ENCODE results near the gene TMEM106C. TPM values are rescaled to one million over a fixed set of nuclear protein-coding genes. Genes with fewer than 3 reads are reported as not detected.

The TMEM106C gene
- total and polyA plus RNA-seq, 2 of the 13 experiments (the other 11 are each of a cell fraction or from before 2014, with no cell fraction given): 132 to 192 TPM

DNA sequence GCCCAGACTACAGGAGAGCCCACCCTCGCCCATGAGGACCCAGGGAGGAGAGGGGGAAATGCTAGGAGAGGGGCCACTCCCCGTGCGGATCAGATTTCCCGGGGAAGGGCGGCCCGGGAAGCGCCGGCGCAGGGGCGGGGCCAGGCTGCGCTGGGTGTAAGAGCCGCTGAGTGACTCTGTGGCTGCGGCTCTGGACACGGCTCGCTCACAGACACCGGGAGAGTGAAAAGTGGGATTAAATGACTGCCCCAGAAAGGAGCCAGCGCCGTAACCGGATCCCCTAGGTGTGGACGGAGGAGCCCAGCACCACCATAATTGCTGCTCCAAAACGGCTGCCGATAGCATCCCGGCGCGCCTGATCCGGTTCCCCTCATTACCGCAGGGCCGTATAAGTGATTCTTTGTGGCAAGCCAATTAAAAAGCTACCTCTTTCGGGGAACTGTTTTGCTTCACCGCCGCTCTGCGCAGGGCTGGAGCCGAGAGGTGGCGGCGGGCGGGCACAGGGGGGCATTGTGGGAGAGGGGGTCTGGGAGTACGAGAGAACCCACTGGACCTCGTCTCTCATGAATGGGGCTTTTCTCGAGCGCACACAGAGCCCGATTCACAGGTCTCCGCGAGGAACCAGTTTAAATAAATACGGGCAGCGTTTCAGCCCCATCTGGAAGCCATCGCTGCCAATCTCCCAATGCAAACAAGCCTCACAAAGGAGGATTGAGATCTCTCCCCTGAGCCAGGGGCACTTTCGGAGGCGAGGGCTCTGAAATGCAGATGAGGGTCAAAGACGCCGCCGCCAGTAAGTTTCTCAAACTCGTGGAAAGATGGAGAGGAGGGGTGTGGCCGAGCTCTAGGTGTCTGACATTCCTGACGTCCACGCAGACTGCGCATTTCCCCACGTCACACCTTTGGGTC lies 38.4 kb downstream of the TMEM106C start (continued):
- no peak for TF ChIP-seq MED8 (CRISPR knock-in tag; IDR thresholded peaks at IDR 0.05; ENCODE audit: insufficient replicate concordance)
- TF ChIP-seq ZSCAN20 (CRISPR knock-in tag; IDR thresholded peaks at IDR 0.05; ENCODE audit: borderline replicate concordance): no peak
- no peak for TF ChIP-seq ZBTB21 (CRISPR knock-in tag; IDR thresholded peaks at IDR 0.05)
- no peak for TF ChIP-seq ZNF160 (CRISPR knock-in tag; IDR thresholded peaks at IDR 0.05)
- TF ChIP-seq KAT2B (IDR thresholded peaks at IDR 0.05; ENCODE audit: borderline replicate concordance, low read depth, low read length): no peak
- TF ChIP-seq, protein P1, sequence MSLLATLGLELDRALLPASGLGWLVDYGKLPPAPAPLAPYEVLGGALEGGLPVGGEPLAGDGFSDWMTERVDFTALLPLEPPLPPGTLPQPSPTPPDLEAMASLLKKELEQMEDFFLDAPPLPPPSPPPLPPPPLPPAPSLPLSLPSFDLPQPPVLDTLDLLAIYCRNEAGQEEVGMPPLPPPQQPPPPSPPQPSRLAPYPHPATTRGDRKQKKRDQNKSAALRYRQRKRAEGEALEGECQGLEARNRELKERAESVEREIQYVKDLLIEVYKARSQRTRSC (CRISPR knock-in tag; IDR thresholded peaks at IDR 0.05; ENCODE audit: low read depth): no peak
- TF ChIP-seq, protein P2, sequence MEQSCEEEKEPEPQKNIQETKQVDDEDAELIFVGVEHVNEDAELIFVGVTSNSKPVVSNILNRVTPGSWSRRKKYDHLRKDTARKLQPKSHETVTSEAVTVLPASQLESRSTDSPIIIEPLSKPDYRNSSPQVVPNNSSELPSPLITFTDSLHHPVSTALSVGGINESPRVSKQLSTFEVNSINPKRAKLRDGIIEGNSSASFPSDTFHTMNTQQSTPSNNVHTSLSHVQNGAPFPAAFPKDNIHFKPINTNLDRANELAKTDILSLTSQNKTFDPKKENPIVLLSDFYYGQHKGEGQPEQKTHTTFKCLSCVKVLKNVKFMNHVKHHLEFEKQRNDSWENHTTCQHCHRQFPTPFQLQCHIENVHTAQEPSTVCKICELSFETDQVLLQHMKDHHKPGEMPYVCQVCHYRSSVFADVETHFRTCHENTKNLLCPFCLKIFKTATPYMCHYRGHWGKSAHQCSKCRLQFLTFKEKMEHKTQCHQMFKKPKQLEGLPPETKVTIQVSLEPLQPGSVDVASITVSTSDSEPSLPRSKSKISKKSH (CRISPR knock-in tag; IDR thresholded peaks at IDR 0.05; ENCODE audit: borderline replicate concordance): no peak
- no peak for TF ChIP-seq THAP9 (CRISPR knock-in tag; IDR thresholded peaks at IDR 0.05; ENCODE audit: borderline replicate concordance)
- TF ChIP-seq ZBTB3 (CRISPR knock-in tag; IDR thresholded peaks at IDR 0.05; ENCODE audit: borderline replicate concordance, low read depth): no peak
- no peak for TF ChIP-seq GABPB1 (CRISPR knock-in tag; IDR thresholded peaks at IDR 0.05)
- TF ChIP-seq, protein P3, sequence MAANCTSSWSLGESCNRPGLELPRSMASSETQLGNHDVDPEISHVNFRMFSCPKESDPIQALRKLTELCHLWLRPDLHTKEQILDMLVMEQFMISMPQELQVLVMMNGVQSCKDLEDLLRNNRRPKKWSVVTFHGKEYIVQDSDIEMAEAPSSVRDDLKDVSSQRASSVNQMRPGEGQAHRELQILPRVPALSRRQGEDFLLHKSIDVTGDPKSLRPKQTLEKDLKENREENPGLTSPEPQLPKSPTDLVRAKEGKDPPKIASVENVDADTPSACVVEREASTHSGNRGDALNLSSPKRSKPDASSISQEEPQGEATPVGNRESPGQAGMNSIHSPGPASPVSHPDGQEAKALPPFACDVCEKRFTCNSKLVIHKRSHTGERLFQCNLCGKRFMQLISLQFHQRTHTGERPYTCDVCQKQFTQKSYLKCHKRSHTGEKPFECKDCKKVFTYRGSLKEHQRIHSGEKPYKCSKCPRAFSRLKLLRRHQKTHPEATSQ (CRISPR knock-in tag; IDR thresholded peaks at IDR 0.05; ENCODE audit: borderline replicate concordance): no peak
- no peak for TF ChIP-seq SOX5 (CRISPR knock-in tag; IDR thresholded peaks at IDR 0.05; ENCODE audit: borderline replicate concordance)
- TF ChIP-seq CHD2 (IDR thresholded peaks at IDR 0.05; ENCODE audit: low read depth, low read length): no peak
- TF ChIP-seq, protein P4, sequence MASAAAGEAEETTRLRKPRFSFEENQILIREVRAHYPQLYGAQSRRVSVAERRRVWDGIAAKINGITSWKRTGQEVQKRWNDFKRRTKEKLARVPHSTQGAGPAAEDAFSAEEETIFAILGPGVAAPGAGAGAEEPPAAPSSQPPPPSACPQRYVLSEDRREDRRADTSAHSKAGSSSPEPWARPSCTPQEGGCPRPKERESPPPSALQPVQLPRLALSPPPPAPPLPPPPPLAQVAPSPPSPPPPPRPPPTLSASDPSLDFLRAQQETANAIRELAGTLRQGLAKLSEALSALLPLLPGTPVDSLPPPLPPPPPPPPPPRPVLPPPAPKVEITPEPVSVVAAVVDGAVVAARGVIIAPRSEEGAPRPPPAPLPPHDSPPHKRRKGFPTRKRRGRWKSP (CRISPR knock-in tag; IDR thresholded peaks at IDR 0.05): 0 out of 2 replicates have a peak, but pooled peaks have one; percentile 41
- no peak for TF ChIP-seq ATRX (CRISPR knock-in tag; IDR thresholded peaks at IDR 0.05; ENCODE audit: borderline replicate concordance)
- no peak for TF ChIP-seq ZNF496 (CRISPR knock-in tag; IDR thresholded peaks at IDR 0.05; ENCODE audit: insufficient replicate concordance)
- no peak for TF ChIP-seq ZNF18 (CRISPR knock-in tag; IDR thresholded peaks at IDR 0.05; ENCODE audit: insufficient replicate concordance)

All from HepG2 (cell line).